SIG-M5 treated with dmso at 0.1 percent for 504 hours (cell line): ENCODE measurements around the gene ABL2.

Source experiments
- DNase-seq: peaks from one replicate; lab custom pipeline; 2025; ENCODE audit not compliant: unreplicated experiment; lab: John Stamatoyannopoulos, UW

ABL2 gene

GRCh38 chr1:179058487-179059483 is 170.7 kb downstream of the ABL2 start:
- DNase-seq = peak; percentile 59

- DNase-seq = no peak
Measured at GRCh38 chr1:179055937-179056336, 173.5 kb downstream of the ABL2 start.

GRCh38 chr1:179053486-179053885 is 176.0 kb downstream of the ABL2 start:
- DNase-seq = no peak

GRCh38 chr1:179052776-179053175 is 176.7 kb downstream of the ABL2 start:
- peak; percentile 56 for DNase-seq
